ENCODE measurements around the gene RALY.
"Not testable (repeated sequence)": the region's sequence is repeated elsewhere in the genome, so short reads cannot be mapped to it uniquely, and the experiment has no call there.

The RALY gene

GRCh38 chr20:34016736-34017135, 23.0 kb downstream of the RALY start:
- no peak for DNase-seq (ENCODE audit: low read depth)

- peak; percentile 89 for DNase-seq (ENCODE audit: low read depth)
Measured at GRCh38 chr20:34017610-34018009, 23.9 kb downstream of the RALY start.

- DNase-seq (ENCODE audit: low read depth) = no peak
Measured at GRCh38 chr20:34018166-34018565, 24.5 kb downstream of the RALY start.

GRCh38 chr20:34022151-34022838, 28.6 kb downstream of the RALY start:
- no peak for DNase-seq (ENCODE audit: low read depth)

- no peak for DNase-seq (ENCODE audit: low read depth)
Measured at GRCh38 chr20:34022839-34023234, 29.1 kb downstream of the RALY start.

- no peak for DNase-seq (ENCODE audit: low read depth)
Measured at GRCh38 chr20:34023937-34024722, 30.4 kb downstream of the RALY start.

GRCh38 chr20:34024723-34025351, 31.1 kb downstream of the RALY start:
- no peak for DNase-seq (ENCODE audit: low read depth)

- DNase-seq (ENCODE audit: low read depth) = not testable (repeated sequence)
Measured at GRCh38 chr20:34028013-34028412, 34.3 kb downstream of the RALY start.

- DNase-seq (ENCODE audit: low read depth) = no peak
Measured at GRCh38 chr20:34029415-34029814, 35.7 kb downstream of the RALY start.

GRCh38 chr20:34030456-34030855, 36.7 kb downstream of the RALY start:
- no peak for DNase-seq (ENCODE audit: low read depth)

GRCh38 chr20:34033903-34034302, 40.2 kb downstream of the RALY start:
- DNase-seq (ENCODE audit: low read depth) = no peak

GRCh38 chr20:34037121-34037520, 43.4 kb downstream of the RALY start:
- DNase-seq (ENCODE audit: low read depth) = no peak

- no peak for DNase-seq (ENCODE audit: low read depth)
Measured at GRCh38 chr20:34037767-34038166, 44.1 kb downstream of the RALY start.

- no peak for DNase-seq (ENCODE audit: low read depth)
Measured at GRCh38 chr20:34040300-34040995, 46.7 kb downstream of the RALY start.

- DNase-seq (ENCODE audit: low read depth) = no peak
Measured at GRCh38 chr20:34041226-34041625, 47.5 kb downstream of the RALY start.

- DNase-seq (ENCODE audit: low read depth) = no peak
Measured at GRCh38 chr20:34042262-34042661, 48.6 kb downstream of the RALY start.

- DNase-seq (ENCODE audit: low read depth) = no peak
Measured at GRCh38 chr20:34043025-34043424, 49.3 kb downstream of the RALY start.

GRCh38 chr20:34045294-34045693, 51.6 kb downstream of the RALY start:
- DNase-seq (ENCODE audit: low read depth) = no peak

GRCh38 chr20:34045930-34046725, 52.4 kb downstream of the RALY start:
- no peak for DNase-seq (ENCODE audit: low read depth)

GRCh38 chr20:34047010-34047687, 53.4 kb downstream of the RALY start:
- no peak for DNase-seq (ENCODE audit: low read depth)

- no peak for DNase-seq (ENCODE audit: low read depth)
Measured at GRCh38 chr20:34047917-34048316, 54.2 kb downstream of the RALY start.

Measured in HS-5 (cell line).